ENCODE data around the gene NBPF3. TPM values are rescaled to one million over a fixed set of nuclear protein-coding genes. Genes with fewer than 3 reads are reported as not detected.
"Not testable (repeated sequence)": the region's sequence is repeated elsewhere in the genome, so short reads cannot be mapped to it uniquely, and the experiment has no call there.

The NBPF3 gene
- total RNA-seq, 1 experiment from 2014 or later: 15.8 TPM

GRCh38 chr1:21437341-21437640 is 2.6 kb upstream of the NBPF3 start:
- Mint-ChIP-seq H3K36me3 (ENCODE audit: insufficient read depth in 1 of 3, low read depth in 3 of 3) (no peaks in the 10 kb centered on the region; a peak in 1 of 7 replicates), H3K4me1 (peaks cover 11 to 31% of the 10 kb centered on the region in 2 experiments), H3K4me3 (peak overlapping the region; percentile 68 to 84), H3K9me3 (no peaks in the 10 kb centered on the region), H3K27ac (peak overlapping the region in 1 of 3 experiments; percentile 75; a peak in 2 of 7 replicates), H3K27me3 (ENCODE audit: low read depth) (peaks cover 32% of the 10 kb centered on the region)
- no peak overlapping the region for H2BK15ac ChIP-seq (ENCODE audit: low read depth, low read length)
- H3K4me1 ChIP-seq (ENCODE audit: insufficient read depth, low read length): no peaks in the 10 kb centered on the region
- DNase-seq: no peak
- no peak overlapping the region for H3K27ac ChIP-seq (ENCODE audit: insufficient read length, low read depth, low read length)
- no peaks in the 10 kb centered on the region for H3K79me1 ChIP-seq (ENCODE audit: insufficient read depth, low read depth, low read length, poor library complexity, severe bottlenecking)
- H3T11ph ChIP-seq (ENCODE audit: low read length): no peak overlapping the region
- H3K56ac ChIP-seq (ENCODE audit: insufficient read length, low read depth, low read length): no peak overlapping the region
- H2BK12ac ChIP-seq (ENCODE audit: insufficient read length, low read depth, low read length): no peak overlapping the region
- no peak overlapping the region for H4K91ac ChIP-seq (ENCODE audit: insufficient read length, low read depth, low read length)
- H4K5ac ChIP-seq (ENCODE audit: insufficient read length, low read depth, low read length): no peak overlapping the region
- WGBS (ENCODE audit: extremely low coverage, insufficient read length, low lambda C conversion rate): no CpG with 5 or more reads among the region's 15 CpGs
- H3K14ac ChIP-seq (ENCODE audit: insufficient read depth, low read length): no peak overlapping the region
- no peak overlapping the region for H2BK120ac ChIP-seq (ENCODE audit: low read depth, low read length, poor library complexity, severe bottlenecking)
- H2AFZ ChIP-seq (ENCODE audit: low read length): no peak overlapping the region
- H4K8ac ChIP-seq (replicated peaks; ENCODE audit: insufficient read length, low read depth, low read length): no peak overlapping the region
- H2BK5ac ChIP-seq (ENCODE audit: insufficient read length, low read length): no peak overlapping the region
- no peak overlapping the region for H2AK5ac ChIP-seq (ENCODE audit: insufficient read length, low read length)
- H3K9ac ChIP-seq (ENCODE audit: extremely low read depth, insufficient read length, low read length): peak overlapping the region; percentile 9
- H3K23me2 ChIP-seq (ENCODE audit: insufficient read length, low read depth, low read length, poor library complexity, severe bottlenecking): no peaks in the 10 kb centered on the region
- no peaks in the 10 kb centered on the region; the same call in 1 of the 2 replicates for H3K27me3 ChIP-seq (ENCODE audit: insufficient read depth, low read length)
- TF ChIP-seq CTCF (conservative IDR thresholded peaks at IDR 0.05): no peak
- H3K79me2 ChIP-seq (ENCODE audit: insufficient read depth, low read length): no peaks in the 10 kb centered on the region; the same call in 1 of the 2 replicates
- no peak overlapping the region for H3K23ac ChIP-seq (ENCODE audit: insufficient read length, low read depth, low read length)
- H2BK20ac ChIP-seq (ENCODE audit: low read depth, low read length, poor library complexity, severe bottlenecking): no peak overlapping the region
- H3K4me2 ChIP-seq (ENCODE audit: insufficient read depth, insufficient read length, low read length): peak overlapping the region; percentile 22
- H3K18ac ChIP-seq (ENCODE audit: insufficient read length, low read depth, low read length): peak overlapping the region; percentile 69
- no peaks in the 10 kb centered on the region for H4K20me1 ChIP-seq (ENCODE audit: control insufficient read depth, insufficient read depth, insufficient read length)
- H3K9me3 ChIP-seq (ENCODE audit: control insufficient read depth, low read depth, low read length): no peaks in the 10 kb centered on the region
- H3K4ac ChIP-seq (ENCODE audit: low read depth, low read length): no peak overlapping the region

DNA sequence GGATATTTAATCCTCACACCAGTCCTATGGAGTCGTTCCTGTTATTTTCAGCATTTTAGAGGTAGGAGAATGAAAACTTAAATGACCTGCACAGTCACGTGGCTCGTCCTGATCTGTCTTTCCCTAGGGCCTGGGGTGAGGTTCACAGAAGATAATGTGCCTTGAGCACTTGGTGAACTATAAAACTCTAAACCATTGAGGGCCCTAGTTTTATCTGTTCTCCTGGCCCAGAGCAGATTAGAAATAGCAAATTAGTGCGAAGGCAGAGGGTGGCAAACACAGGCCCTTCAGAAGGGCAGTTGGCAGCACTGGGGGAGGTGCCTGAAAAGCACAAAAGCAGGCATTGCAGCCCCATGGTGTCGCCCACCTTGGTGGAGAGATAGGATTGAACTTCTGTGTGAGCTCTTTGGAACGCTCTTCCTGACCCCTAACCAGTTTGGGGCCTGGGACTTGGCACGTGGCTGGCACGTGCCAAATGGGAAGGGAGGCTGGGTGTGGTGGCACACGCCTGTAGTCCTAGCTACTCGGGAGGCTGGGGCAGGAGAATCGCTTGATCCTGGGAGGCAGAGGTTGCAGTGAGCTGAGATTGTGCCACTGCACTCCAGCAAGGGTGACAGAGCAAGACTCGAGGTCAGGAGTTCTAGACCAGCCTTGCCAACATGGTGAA is 1.2 kb upstream of the NBPF3 start:
- peaks cover 11 to 31% of the 10 kb centered on the region in 2 experiments for H3K4me1 Mint-ChIP-seq
- H3K23me2 ChIP-seq (ENCODE audit: insufficient read length, low read depth, low read length, poor library complexity, severe bottlenecking); H3K4me2 ChIP-seq (ENCODE audit: insufficient read depth, insufficient read length, low read length); H3K23ac ChIP-seq (ENCODE audit: insufficient read length, low read depth, low read length); H4K5ac ChIP-seq (ENCODE audit: insufficient read length, low read depth, low read length); DNase-seq; H3K27me3 ChIP-seq (ENCODE audit: insufficient read depth, low read length); H4K20me1 ChIP-seq (ENCODE audit: control insufficient read depth, insufficient read depth, insufficient read length); H3K18ac ChIP-seq (ENCODE audit: insufficient read length, low read depth, low read length); H2BK20ac ChIP-seq (ENCODE audit: low read depth, low read length, poor library complexity, severe bottlenecking); H3K36me3 Mint-ChIP-seq (ENCODE audit: insufficient read depth in 1 of 3, low read depth in 3 of 3); H2BK12ac ChIP-seq (ENCODE audit: insufficient read length, low read depth, low read length); H2AK5ac ChIP-seq (ENCODE audit: insufficient read length, low read length); H3T11ph ChIP-seq (ENCODE audit: low read length); H2AFZ ChIP-seq (ENCODE audit: low read length); H3K56ac ChIP-seq (ENCODE audit: insufficient read length, low read depth, low read length); H2BK5ac ChIP-seq (ENCODE audit: insufficient read length, low read length); H2BK15ac ChIP-seq (ENCODE audit: low read depth, low read length); H3K79me1 ChIP-seq (ENCODE audit: insufficient read depth, low read depth, low read length, poor library complexity, severe bottlenecking); H3K79me2 ChIP-seq (ENCODE audit: insufficient read depth, low read length); H3K9ac ChIP-seq (ENCODE audit: extremely low read depth, insufficient read length, low read length); H3K27ac ChIP-seq (ENCODE audit: insufficient read length, low read depth, low read length); H2BK120ac ChIP-seq (ENCODE audit: low read depth, low read length, poor library complexity, severe bottlenecking); H4K8ac ChIP-seq (replicated peaks; ENCODE audit: insufficient read length, low read depth, low read length); H3K4ac ChIP-seq (ENCODE audit: low read depth, low read length); H3K9me3 Mint-ChIP-seq; H4K91ac ChIP-seq (ENCODE audit: insufficient read length, low read depth, low read length); H3K14ac ChIP-seq (ENCODE audit: insufficient read depth, low read length); H3K9me3 ChIP-seq (ENCODE audit: control insufficient read depth, low read depth, low read length); H3K4me1 ChIP-seq (ENCODE audit: insufficient read depth, low read length): not testable (repeated sequence)
- H3K4me3 Mint-ChIP-seq: peak overlapping the region; percentile 85 to 89
- H3K27me3 Mint-ChIP-seq (ENCODE audit: low read depth): peaks cover 28% of the 10 kb centered on the region
- peak overlapping the region in 1 of 3 experiments; percentile 91; a peak in 1 of 7 replicates for H3K27ac Mint-ChIP-seq
- no CpG with 5 or more reads among the region's 12 CpGs for WGBS (ENCODE audit: extremely low coverage, insufficient read length, low lambda C conversion rate)

Measured in H9 (cell line).